ENCODE results near the gene RALGPS1.

DNA sequence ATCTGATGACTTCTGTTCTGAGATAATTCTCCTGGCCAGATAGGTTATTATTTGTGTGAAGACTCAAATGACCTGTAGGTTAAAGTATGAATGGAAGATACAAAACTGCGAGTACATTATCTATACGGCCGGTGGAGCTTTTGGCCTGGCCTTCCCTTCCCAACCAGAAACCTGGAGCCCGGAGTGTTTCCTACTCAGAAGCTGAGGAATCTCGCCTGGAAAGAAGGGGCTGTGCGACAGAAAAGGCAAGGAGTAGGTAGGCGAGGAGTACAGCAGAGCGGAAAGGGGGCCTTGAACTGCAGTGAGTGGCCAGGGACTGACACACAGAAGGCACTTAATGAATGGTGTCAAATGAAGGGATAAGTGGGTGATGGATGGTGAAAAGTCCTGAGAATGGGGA lies 173.3 kb downstream of the RALGPS1 start:
- TF ChIP-seq, protein P1, sequence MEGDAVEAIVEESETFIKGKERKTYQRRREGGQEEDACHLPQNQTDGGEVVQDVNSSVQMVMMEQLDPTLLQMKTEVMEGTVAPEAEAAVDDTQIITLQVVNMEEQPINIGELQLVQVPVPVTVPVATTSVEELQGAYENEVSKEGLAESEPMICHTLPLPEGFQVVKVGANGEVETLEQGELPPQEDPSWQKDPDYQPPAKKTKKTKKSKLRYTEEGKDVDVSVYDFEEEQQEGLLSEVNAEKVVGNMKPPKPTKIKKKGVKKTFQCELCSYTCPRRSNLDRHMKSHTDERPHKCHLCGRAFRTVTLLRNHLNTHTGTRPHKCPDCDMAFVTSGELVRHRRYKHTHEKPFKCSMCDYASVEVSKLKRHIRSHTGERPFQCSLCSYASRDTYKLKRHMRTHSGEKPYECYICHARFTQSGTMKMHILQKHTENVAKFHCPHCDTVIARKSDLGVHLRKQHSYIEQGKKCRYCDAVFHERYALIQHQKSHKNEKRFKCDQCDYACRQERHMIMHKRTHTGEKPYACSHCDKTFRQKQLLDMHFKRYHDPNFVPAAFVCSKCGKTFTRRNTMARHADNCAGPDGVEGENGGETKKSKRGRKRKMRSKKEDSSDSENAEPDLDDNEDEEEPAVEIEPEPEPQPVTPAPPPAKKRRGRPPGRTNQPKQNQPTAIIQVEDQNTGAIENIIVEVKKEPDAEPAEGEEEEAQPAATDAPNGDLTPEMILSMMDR (IDR thresholded peaks at IDR 0.05), result no peak
- TF ChIP-seq POLR2A (IDR thresholded peaks at IDR 0.05) (no peak), EP300 (IDR thresholded peaks at IDR 0.05) (no peak)

Data from tibial nerve (tissue), 4 donors.